HEK293 (cell line): ENCODE measurements around the gene GALNT6.

ENCODE experiments used
- CTCF ChIA-PET: fragments of 350-600 bp; formaldehyde crosslinking; extraction: SDS; loops from one replicate; lab custom pipeline; 2021; ENCODE audit warnings: antibody characterized with exemption; lab: Yijun Ruan, JAX
- POLR2A ChIA-PET: fragments of 300-600 bp; formaldehyde crosslinking; extraction: SDS; loops from one replicate; lab custom pipeline; 2020; ENCODE audit warnings: antibody characterized with exemption, inconsistent platforms; lab: Yijun Ruan, JAX
- H3K27ac ChIP-seq: fragments of 200-500 bp; sonication (Bioruptor generic); 2 replicates; pipeline ENCODE4 v1.5.1; 2014; ENCODE audit warnings: low read depth, low read length, control low read depth, inconsistent platforms; ENCODE audit errors: extremely low read depth
- H3K36me3 ChIP-seq, 2 experiments: fragments of 200-500 bp in 1 of 2; sonication (Bioruptor generic) in 1 of 2; 1 replicate in 1 of 2; 2 replicates in 1 of 2; pipeline ENCODE4 v1.5.1; 2014 to 2017; ENCODE audit warnings: inconsistent platforms in 2 of 2, low read length in 2 of 2; ENCODE audit not compliant: control insufficient read depth in 2 of 2, insufficient read depth in 1 of 2
- H3K4me1 ChIP-seq: fragments of 200-500 bp; sonication (Bioruptor generic); 2 replicates; pipeline ENCODE4 v1.5.1; 2014; ENCODE audit warnings: mild to moderate bottlenecking, low read length, inconsistent platforms; ENCODE audit not compliant: control insufficient read depth, insufficient read depth
- H3K4me3 ChIP-seq: 2 replicates; pipeline ENCODE4 v1.5.1; 2011; ENCODE audit warnings: low read depth, mild to moderate bottlenecking, control low read depth, low read length, moderate library complexity
- H3K9me3 ChIP-seq: fragments of 200-500 bp; sonication (Bioruptor generic); 2 replicates; pipeline ENCODE4 v1.5.1; 2014; ENCODE audit warnings: low read depth, low read length, inconsistent platforms; ENCODE audit not compliant: control insufficient read depth, insufficient read depth
- HOXC10 ChIP-seq: sonication (generic); formaldehyde crosslinking; IDR thresholded peaks from 2 replicates; pipeline ENCODE4 v1.8.1; 2023; ENCODE audit warnings: mild to moderate bottlenecking, missing genetic modification reagents
- KLF1 ChIP-seq: fragments of 450-650 bp; formaldehyde crosslinking; IDR thresholded peaks from 2 replicates; pipeline ENCODE4 v1.5.1; 2016; ENCODE audit warnings: missing biosample characterization, missing genetic modification characterization
- KLF9 ChIP-seq: fragments of 450-650 bp; formaldehyde crosslinking; IDR thresholded peaks from 2 replicates; pipeline ENCODE4 v1.5.1; 2016; ENCODE audit warnings: missing biosample characterization, missing genetic modification characterization, low read depth
- REPIN1 ChIP-seq: fragments of 450-650 bp; formaldehyde crosslinking; IDR thresholded peaks from 2 replicates; pipeline ENCODE4 v1.5.1; 2017; ENCODE audit warnings: missing biosample characterization, missing genetic modification characterization, low read depth
- SALL2 ChIP-seq: fragments of 450-650 bp; formaldehyde crosslinking; IDR thresholded peaks from 2 replicates; pipeline ENCODE4 v1.5.0; 2017; ENCODE audit warnings: missing biosample characterization, mild to moderate bottlenecking, missing genetic modification characterization, borderline replicate concordance
- SCRT1 ChIP-seq: fragments of 450-650 bp; formaldehyde crosslinking; IDR thresholded peaks from 2 replicates; pipeline ENCODE4 v1.5.1; 2016; ENCODE audit warnings: missing biosample characterization, missing genetic modification characterization, borderline replicate concordance
- SCRT2 ChIP-seq: fragments of 450-650 bp; formaldehyde crosslinking; IDR thresholded peaks from 2 replicates; pipeline ENCODE4 v1.5.1; 2016; ENCODE audit warnings: missing biosample characterization, missing genetic modification characterization
- TRIM28 ChIP-seq: IDR thresholded peaks from 2 replicates; pipeline ENCODE4 v1.6.1; 2011; ENCODE audit warnings: low read length, control low read depth, borderline replicate concordance
- ZBTB6 ChIP-seq: fragments of 450-650 bp; formaldehyde crosslinking; IDR thresholded peaks from 2 replicates; pipeline ENCODE4 v1.5.1; 2017; ENCODE audit warnings: missing biosample characterization, missing genetic modification characterization
- ZBTB8A ChIP-seq: fragments of 450-650 bp; formaldehyde crosslinking; IDR thresholded peaks from 2 replicates; pipeline ENCODE4 v1.5.1; 2016; ENCODE audit warnings: missing biosample characterization, missing genetic modification characterization
- ZEB2 ChIP-seq: fragments of 450-650 bp; formaldehyde crosslinking; IDR thresholded peaks from 2 replicates; pipeline ENCODE4 v1.5.1; 2016; ENCODE audit warnings: missing biosample characterization, missing genetic modification characterization
- ZNF114 ChIP-seq: fragments of 450-650 bp; formaldehyde crosslinking; IDR thresholded peaks from 2 replicates; pipeline ENCODE4 v1.5.0; 2017; ENCODE audit warnings: missing biosample characterization, missing genetic modification characterization
- ZNF146 ChIP-seq: fragments of 450-650 bp; formaldehyde crosslinking; IDR thresholded peaks from 2 replicates; pipeline ENCODE4 v1.5.1; 2016; ENCODE audit warnings: missing biosample characterization, missing genetic modification characterization
- ZNF155 ChIP-seq: fragments of 450-650 bp; formaldehyde crosslinking; IDR thresholded peaks from 2 replicates; pipeline ENCODE4 v1.5.1; 2016; ENCODE audit warnings: missing biosample characterization, missing genetic modification characterization
- ZNF211 ChIP-seq: fragments of 450-650 bp; formaldehyde crosslinking; IDR thresholded peaks from 2 replicates; pipeline ENCODE4 v1.5.1; 2016; ENCODE audit warnings: low read depth, missing biosample characterization, missing genetic modification characterization
- ZNF248 ChIP-seq: fragments of 450-650 bp; formaldehyde crosslinking; IDR thresholded peaks from 2 replicates; pipeline ENCODE4 v1.5.1; 2017; ENCODE audit warnings: missing biosample characterization, missing genetic modification characterization
- ZNF37A ChIP-seq: fragments of 450-650 bp; IDR thresholded peaks from 2 replicates; pipeline ENCODE4 v1.5.1; 2018; ENCODE audit warnings: missing biosample characterization, missing genetic modification characterization
- ZNF394 ChIP-seq: fragments of 450-650 bp; formaldehyde crosslinking; IDR thresholded peaks from 2 replicates; pipeline ENCODE4 v1.5.1; 2016; ENCODE audit warnings: missing biosample characterization, missing genetic modification characterization, mild to moderate bottlenecking, moderate library complexity, borderline replicate concordance
- ZNF548 ChIP-seq: fragments of 450-650 bp; formaldehyde crosslinking; IDR thresholded peaks from 2 replicates; pipeline ENCODE4 v1.5.1; 2016; ENCODE audit warnings: missing biosample characterization, missing genetic modification characterization
- ZNF555 ChIP-seq: fragments of 450-650 bp; formaldehyde crosslinking; conservative IDR thresholded peaks from 2 replicates; pipeline ENCODE4 v1.5.1; 2017; ENCODE audit warnings: missing biosample characterization, mild to moderate bottlenecking, missing genetic modification characterization, inconsistent platforms
- ZNF558 ChIP-seq: fragments of 450-650 bp; formaldehyde crosslinking; IDR thresholded peaks from 2 replicates; pipeline ENCODE4 v1.5.1; 2016; ENCODE audit warnings: missing biosample characterization, missing genetic modification characterization
- ZNF561 ChIP-seq: fragments of 450-650 bp; IDR thresholded peaks from 2 replicates; pipeline ENCODE4 v1.5.1; 2018; ENCODE audit warnings: missing biosample characterization, missing genetic modification characterization, borderline replicate concordance
- ZNF596 ChIP-seq: fragments of 450-650 bp; IDR thresholded peaks from 2 replicates; pipeline ENCODE4 v1.5.0; 2018; ENCODE audit warnings: missing biosample characterization, mild to moderate bottlenecking, missing genetic modification characterization, moderate library complexity
- ZNF621 ChIP-seq: fragments of 450-650 bp; formaldehyde crosslinking; IDR thresholded peaks from 2 replicates; pipeline ENCODE4 v1.5.1; 2017; ENCODE audit warnings: missing biosample characterization, missing genetic modification characterization
- ZNF701 ChIP-seq: fragments of 450-650 bp; formaldehyde crosslinking; IDR thresholded peaks from 2 replicates; pipeline ENCODE4 v1.5.1; 2016; ENCODE audit warnings: missing biosample characterization, missing genetic modification characterization
- ZNF747 ChIP-seq: fragments of 450-650 bp; formaldehyde crosslinking; IDR thresholded peaks from 2 replicates; pipeline ENCODE4 v1.5.1; 2016; ENCODE audit warnings: missing biosample characterization, missing genetic modification characterization
- TF ChIP-seq, protein P1 (sequence below): fragments of 450-650 bp; formaldehyde crosslinking; IDR thresholded peaks from 2 replicates; pipeline ENCODE4 v1.5.1; 2017; ENCODE audit warnings: missing biosample characterization, missing genetic modification characterization
- TF ChIP-seq, protein P2 (sequence below): fragments of 450-650 bp; IDR thresholded peaks from 2 replicates; pipeline ENCODE4 v1.5.1; 2018; ENCODE audit warnings: missing biosample characterization, missing genetic modification characterization
- TF ChIP-seq, protein P3 (sequence below): fragments of 450-650 bp; formaldehyde crosslinking; IDR thresholded peaks from 2 replicates; pipeline ENCODE4 v1.5.1; 2016; ENCODE audit warnings: missing biosample characterization, missing genetic modification characterization
- TF ChIP-seq, protein P4 (sequence below): sonication (generic); formaldehyde crosslinking; IDR thresholded peaks from 2 replicates; pipeline ENCODE4 v1.8.1; 2022; ENCODE audit warnings: mild to moderate bottlenecking, moderate library complexity, missing genetic modification reagents

GALNT6 gene

DNA sequence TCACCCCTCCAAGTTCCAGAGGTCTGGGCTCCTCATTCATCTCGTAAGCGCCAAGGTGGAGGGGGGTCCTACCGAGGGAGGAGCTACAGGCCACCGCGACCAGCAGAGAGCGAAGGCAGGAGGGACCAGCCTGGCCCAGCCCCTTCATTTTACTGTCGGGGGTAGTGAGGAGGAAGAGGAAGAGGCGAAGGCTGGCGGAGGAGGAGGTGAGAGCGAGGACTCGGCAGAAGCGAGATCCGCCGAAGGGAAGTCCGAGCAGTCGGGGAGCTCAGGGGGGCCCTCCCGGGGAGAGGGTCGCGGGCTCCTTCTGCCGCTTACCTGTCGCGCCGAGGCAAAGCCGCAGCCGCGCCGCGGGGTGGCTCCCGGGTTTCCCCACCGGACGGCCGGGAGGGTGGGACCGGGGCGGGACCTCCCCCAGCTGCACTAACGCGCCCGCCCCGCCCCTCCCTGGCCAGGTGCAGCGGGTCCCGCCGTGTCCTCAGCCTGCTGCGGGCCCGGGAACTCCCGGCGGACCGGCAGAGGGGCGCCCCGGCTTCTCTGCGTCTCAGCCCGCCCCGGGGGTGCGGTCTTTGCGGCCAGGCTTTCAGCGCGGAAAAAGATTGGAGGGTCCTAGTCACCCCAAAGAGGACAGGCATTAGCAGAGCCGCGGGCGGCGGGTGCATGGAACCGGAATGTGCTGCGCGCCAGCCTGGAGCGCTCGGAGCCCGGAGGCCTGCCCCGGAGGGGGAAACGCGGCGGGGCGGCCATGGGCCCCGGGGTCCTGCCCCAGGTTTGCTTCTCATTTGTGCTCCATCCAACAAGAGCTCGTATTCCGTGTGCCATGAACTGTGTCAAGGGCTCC lies at the start of gene GALNT6 (continued):
- TF ChIP-seq ZNF211 (tag by site-specific recombination) (no peak), ZNF146 (no peak), ZBTB8A (tag by site-specific recombination) (peak; percentile 36), ZNF555 (tag by site-specific recombination) (no peak), ZNF114 (no peak), REPIN1 (no peak), SCRT1 (tag by site-specific recombination) (no peak), ZNF701 (tag by site-specific recombination) (no peak), ZNF155 (no peak), ZNF747 (tag by site-specific recombination) (no peak), ZBTB6 (tag by site-specific recombination) (no peak), ZNF596 (tag by site-specific recombination) (0 out of 2 replicates have a peak, but pooled peaks have one; percentile 39), ZNF561 (tag by site-specific recombination) (no peak), ZNF248 (no peak)
- TF ChIP-seq, protein P1, sequence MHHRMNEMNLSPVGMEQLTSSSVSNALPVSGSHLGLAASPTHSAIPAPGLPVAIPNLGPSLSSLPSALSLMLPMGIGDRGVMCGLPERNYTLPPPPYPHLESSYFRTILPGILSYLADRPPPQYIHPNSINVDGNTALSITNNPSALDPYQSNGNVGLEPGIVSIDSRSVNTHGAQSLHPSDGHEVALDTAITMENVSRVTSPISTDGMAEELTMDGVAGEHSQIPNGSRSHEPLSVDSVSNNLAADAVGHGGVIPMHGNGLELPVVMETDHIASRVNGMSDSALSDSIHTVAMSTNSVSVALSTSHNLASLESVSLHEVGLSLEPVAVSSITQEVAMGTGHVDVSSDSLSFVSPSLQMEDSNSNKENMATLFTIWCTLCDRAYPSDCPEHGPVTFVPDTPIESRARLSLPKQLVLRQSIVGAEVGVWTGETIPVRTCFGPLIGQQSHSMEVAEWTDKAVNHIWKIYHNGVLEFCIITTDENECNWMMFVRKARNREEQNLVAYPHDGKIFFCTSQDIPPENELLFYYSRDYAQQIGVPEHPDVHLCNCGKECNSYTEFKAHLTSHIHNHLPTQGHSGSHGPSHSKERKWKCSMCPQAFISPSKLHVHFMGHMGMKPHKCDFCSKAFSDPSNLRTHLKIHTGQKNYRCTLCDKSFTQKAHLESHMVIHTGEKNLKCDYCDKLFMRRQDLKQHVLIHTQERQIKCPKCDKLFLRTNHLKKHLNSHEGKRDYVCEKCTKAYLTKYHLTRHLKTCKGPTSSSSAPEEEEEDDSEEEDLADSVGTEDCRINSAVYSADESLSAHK (tag by site-specific recombination): no peak
- TF ChIP-seq, protein P2, sequence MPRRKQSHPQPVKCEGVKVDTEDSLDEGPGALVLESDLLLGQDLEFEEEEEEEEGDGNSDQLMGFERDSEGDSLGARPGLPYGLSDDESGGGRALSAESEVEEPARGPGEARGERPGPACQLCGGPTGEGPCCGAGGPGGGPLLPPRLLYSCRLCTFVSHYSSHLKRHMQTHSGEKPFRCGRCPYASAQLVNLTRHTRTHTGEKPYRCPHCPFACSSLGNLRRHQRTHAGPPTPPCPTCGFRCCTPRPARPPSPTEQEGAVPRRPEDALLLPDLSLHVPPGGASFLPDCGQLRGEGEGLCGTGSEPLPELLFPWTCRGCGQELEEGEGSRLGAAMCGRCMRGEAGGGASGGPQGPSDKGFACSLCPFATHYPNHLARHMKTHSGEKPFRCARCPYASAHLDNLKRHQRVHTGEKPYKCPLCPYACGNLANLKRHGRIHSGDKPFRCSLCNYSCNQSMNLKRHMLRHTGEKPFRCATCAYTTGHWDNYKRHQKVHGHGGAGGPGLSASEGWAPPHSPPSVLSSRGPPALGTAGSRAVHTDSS (tag by site-specific recombination): peak; percentile 96
- TF ChIP-seq, protein P3, sequence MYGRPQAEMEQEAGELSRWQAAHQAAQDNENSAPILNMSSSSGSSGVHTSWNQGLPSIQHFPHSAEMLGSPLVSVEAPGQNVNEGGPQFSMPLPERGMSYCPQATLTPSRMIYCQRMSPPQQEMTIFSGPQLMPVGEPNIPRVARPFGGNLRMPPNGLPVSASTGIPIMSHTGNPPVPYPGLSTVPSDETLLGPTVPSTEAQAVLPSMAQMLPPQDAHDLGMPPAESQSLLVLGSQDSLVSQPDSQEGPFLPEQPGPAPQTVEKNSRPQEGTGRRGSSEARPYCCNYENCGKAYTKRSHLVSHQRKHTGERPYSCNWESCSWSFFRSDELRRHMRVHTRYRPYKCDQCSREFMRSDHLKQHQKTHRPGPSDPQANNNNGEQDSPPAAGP: 0 out of 2 replicates have a peak, but pooled peaks have one; percentile 52

GRCh38 chr12:51439330-51439729 lies 48.1 kb upstream of the GALNT6 start:
- Histone ChIP-seq H3K27ac (no peak overlapping the region), H3K9me3 (no peaks in the 10 kb centered on the region), H3K36me3 (no peaks in the 10 kb centered on the region), H3K4me1 (no peaks in the 10 kb centered on the region; the same call in 1 of the 2 replicates), H3K4me3 (no peak overlapping the region)
- POLR2A ChIA-PET: no interaction called here
- CTCF ChIA-PET: interaction anchor here (0.5 to 1.3 kb wide), 4 partner anchors 15 to 94 kb away, joined by 3 read pairs; partner anchors contain the start of gene SLC4A8
- TF ChIP-seq KLF9 (tag by site-specific recombination) (no peak), KLF1 (tag by site-specific recombination) (no peak), ZNF548 (tag by site-specific recombination) (no peak), ZNF621 (no peak), TRIM28 (no peak), SALL2 (tag by site-specific recombination) (no peak), ZNF394 (no peak), HOXC10 (CRISPR knock-in tag) (no peak), SCRT2 (tag by site-specific recombination) (no peak), ZEB2 (tag by site-specific recombination) (no peak), ZNF37A (tag by site-specific recombination) (no peak), ZNF558 (tag by site-specific recombination) (no peak)
- TF ChIP-seq, protein P4, sequence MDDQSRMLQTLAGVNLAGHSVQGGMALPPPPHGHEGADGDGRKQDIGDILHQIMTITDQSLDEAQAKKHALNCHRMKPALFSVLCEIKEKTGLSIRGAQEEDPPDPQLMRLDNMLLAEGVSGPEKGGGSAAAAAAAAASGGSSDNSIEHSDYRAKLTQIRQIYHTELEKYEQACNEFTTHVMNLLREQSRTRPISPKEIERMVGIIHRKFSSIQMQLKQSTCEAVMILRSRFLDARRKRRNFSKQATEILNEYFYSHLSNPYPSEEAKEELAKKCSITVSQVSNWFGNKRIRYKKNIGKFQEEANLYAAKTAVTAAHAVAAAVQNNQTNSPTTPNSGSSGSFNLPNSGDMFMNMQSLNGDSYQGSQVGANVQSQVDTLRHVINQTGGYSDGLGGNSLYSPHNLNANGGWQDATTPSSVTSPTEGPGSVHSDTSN (CRISPR knock-in tag): no peak
